GM19025 (cell line): Measurements from ENCODE around the gene OTUD6A.
"Not testable (repeated sequence)": the region's sequence is repeated elsewhere in the genome, so short reads cannot be mapped to it uniquely, and the experiment has no call there.

Experiments used
- ATAC-seq: cut with Tn5 transposase; IDR thresholded peaks from one replicate; pipeline ENCODE4 v1.9.1; 2021; ENCODE audit warnings: mild to moderate bottlenecking, low read depth, moderate library complexity; ENCODE audit not compliant: unreplicated experiment

Gene OTUD6A

DNA sequence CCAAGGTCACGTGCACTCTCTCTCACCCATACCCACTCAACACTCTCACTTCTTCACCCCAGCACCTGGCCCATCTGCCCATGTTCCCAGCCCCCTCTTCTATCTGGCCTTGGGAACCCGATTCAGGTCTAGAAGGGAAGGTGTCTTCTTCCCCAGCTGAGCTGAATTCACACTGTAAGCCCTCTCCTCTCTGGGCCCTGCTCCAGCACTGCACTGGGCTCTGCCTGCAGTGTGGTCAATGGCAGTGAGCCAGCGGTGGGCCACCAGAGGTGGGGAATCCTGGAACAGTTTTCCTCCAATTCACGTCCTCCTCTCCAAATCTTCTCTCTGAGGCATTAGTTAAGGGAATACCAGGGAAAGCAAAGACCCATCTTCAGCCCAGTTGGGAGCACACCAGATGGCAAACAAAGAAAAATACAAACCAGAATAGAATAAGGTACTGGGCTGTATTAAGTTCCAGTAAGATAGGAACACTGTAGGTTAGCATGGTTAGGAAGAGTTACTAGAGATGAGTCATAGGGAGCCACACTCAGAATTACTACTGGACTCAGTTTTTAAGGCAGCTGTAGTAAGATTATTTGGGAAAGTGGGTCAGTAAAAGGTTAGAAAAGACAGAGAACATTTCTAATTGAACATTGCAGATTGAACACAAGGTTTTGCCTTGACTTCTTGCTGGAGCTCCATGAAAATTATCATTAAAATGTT is 17.6 kb upstream of the OTUD6A start:
- no peak for ATAC-seq

DNA sequence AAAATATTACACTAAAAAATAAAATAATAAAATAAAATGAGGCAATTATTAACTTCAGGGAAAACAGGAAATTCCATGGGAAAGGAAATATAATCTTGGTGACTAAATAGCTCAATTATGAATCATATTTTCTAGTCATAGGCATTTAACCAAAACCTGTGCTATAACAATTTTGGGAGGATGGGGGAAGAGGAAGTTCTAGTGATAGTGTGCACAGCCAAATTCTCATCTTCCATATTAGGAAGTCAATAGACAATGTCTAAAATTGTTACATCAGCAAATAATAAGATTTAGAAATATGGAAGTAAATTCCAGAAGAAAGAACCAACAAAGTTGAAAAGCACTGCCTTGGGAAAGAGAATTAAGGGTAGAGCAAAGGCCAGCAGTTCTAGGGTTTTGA is 15.3 kb upstream of the OTUD6A start:
- ATAC-seq, result no peak

DNA sequence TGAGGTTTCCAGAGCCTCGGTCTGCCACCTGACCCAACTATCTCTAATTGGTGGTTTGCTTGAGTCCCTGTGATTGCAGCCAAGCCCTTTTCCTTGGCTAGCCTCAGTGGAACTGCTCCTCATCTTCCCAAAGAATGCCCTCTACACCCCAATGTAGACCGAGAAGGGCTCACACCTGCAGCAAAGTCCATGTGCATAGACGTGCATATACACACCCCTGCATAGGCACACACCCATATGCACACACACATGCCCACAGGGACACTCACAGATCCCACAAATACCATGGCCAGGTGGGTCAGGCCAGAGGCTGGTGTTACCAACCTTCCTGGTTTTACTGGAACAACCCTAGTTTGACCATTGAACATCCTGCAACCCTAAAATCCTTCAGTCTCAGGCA is 12.9 kb upstream of the OTUD6A start:
- no peak for ATAC-seq

DNA sequence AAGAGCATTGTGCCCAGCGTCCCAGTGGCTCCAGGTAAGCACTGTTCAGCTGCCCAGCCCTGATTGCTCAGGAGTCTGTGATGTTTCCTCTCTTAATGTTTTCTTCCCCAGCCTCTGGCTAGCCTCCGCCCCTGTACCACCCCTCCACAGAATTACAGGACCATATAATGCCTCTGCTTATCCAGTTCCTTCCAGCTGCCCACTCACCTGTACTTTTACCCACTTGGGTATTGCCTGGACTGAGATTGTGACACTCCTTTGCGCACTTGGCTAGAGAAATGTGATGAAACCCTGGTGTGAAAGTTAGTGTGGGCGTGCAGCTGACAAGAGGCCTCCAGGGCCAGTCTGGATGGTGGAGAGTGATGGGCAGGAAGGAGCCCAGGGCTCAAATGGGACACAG is 12.3 kb upstream of the OTUD6A start, which contains the start of gene AWAT2:
TSS of gene AWAT2 (minus strand) at position 14 of the 400 bp plus-strand sequence. CDS start at position 8, 6 bp downstream.
- no peak for ATAC-seq

DNA sequence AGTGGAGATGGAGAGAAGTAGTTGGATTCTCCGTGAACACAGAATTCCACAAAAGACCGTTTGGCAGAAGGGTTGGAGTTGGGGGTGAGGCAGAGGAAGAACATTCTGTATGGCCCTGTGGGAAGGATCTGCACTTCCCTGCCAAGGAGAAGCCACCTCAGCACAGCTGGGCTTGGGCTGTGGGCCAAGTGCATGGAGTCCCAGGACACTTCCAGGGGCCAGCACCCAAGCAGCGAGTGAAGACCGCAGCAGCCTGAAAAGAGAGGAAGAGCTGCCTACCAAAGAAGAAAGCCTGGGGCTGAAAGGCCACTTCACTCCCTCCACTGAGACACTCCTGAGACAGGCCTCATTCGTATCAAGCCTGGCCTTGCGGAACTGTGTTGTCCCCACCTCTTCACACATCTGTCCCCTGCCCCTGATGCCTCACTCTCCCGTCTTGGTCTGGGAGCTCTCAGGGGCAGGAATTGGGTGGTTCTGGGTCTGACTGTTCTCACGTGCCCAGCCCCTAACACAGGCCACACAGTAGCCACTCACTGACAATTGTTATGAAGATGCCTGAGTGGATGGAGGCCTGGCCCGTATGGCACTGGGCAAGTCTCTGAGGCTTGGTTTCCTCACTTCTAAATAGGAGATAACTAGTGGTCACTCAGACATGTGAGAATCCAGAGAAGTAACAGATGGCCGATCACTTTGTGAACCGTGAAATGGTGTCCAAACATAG is 9.2 kb upstream of the OTUD6A start:
- ATAC-seq, result no peak

DNA sequence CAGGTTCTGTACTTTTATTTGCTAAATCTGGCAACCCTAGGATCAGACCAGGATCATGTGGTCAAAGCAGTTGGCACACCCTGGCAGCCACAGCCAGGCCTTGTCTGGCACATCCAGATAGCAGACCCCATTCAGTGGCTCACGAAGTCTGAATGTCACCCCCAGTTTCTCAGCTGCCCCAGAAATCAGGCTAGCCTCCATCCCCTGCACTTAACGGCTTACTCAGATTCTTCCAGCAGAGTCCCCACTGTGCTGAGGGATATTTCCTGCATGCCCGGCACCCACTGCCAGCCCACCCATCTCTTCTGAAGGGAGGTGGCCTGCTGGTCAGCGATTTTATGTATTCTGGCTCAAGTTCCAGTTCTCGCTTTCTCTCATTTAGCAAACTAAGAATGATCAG is 7.9 kb upstream of the OTUD6A start:
- no peak for ATAC-seq

DNA sequence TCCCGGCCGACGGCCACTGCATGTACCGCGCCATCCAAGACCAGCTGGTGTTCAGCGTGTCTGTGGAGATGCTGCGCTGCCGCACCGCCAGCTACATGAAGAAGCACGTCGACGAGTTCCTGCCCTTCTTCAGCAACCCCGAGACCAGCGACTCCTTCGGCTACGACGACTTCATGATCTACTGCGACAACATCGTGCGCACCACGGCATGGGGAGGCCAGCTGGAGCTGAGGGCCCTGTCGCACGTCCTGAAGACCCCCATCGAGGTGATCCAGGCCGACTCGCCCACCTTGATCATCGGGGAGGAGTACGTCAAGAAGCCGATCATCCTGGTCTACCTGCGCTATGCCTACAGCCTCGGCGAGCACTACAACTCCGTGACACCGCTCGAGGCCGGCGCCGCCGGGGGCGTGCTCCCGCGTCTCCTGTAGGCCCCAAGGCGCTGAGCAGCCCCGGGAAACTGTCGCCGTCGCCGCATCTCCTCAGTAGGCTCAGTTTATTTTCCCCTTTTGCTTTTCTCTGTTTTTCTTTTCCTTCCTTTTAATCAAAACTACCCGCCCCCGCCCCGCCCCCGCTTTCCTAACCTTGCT is 799 bp downstream of the OTUD6A start:
- ATAC-seq, result no peak

DNA sequence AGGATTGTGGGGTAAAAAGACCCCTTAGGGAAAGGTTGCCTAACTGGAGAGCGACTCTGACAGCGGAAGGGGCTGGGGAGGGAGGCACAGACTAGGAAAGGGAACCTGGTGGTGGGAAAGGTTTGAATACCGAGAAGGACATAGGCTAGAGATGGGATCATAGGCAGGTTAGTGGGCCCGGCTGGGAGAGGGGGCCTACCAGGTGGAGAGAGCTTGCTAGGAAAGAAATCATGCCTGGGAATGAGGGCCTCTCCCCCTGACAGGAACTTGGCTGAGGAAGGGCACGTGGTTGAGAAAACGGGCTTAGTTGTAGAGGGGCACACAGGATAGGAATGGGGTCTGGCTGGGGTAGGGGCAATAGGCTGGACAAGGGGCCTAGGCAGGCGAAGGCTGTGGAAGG is 4.4 kb downstream of the OTUD6A start:
- ATAC-seq, result no peak

DNA sequence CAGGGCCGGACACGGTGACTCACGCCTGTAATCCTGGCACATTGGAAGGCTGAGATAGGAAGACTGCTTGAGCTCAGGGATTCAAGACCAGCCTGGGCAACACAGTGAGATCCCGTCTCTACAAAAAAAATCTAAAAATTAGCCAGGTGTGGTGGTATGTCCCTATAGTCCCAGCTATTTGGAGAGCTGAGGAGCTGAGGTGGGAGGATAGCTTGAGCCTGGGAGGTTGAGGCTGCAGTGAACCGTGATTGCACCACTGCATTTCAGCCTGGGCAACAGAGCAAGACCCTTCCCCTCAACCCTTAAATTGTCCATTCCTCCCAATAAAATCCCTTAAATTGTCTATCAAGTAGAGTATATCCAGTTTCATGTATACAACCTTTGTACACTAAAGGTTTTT is 17.0 kb downstream of the OTUD6A start:
- no peak for ATAC-seq

DNA sequence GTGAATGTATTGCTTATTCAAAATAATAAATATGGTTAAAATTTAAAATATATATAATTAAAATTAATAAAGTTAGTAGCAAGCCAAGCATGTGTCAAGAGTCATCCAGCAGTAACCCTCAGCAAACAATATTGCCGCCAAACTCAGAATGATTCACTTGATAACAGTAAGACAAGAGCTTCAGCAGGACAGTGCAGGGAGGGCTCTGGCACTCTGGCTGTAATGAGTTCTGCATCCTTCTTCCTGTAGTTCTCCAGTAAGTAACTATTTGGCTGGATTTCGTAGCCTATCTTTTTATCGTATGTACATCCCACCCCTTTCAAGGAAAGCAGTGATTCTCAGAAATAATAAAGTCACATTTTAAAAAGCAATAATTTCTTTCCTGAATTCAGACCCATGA is 17.6 kb downstream of the OTUD6A start:
- ATAC-seq, result no peak

DNA sequence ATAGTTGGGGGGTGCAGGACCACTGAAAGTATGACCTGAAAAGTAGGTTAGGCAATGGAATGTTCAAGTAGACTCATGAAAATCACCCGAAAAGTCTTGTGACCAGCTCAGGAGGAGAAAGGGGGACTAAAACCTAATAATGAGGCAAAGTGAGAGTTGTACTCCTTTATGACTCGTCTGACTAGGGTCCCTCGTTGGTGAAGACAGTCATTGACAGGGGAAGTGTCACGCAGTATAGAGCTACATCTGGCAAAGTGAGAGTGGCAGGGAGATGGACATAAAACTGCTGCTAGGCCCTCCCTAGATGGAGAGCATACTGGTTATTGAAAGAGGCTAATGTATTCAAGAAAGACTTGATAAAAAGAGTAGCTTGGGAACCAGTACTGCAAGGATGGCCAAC is 20.5 kb downstream of the OTUD6A start:
- no peak for ATAC-seq

DNA sequence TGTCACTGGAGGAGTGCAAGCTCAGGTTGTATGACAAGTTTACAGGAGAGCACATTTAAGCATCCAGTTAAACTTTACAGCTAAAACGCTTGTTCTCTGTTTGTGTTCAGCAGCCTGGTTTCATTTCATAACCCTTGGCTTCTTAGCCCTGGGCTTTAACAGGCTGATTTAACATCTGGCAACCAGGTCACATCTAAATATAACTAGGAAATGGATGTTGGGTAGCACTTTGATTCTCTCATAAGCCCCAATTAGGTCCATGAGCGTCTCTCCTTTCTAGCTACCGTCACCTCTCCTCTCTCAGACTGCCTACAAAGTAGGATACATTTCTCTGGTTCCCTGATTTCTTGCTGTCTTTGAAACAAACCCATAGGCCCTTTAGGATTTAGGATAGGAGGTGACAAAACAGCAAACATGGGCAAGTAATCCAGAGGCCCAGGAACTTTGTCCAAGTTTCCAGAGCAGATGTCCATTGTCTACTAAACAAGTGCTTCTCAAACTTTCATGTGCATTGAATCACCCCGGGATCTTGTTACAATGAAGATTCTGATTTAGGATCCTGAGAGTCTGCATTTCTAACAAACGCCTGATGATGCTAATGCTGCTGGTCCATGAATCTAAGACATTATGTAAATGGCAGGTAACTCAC is 22.5 kb downstream of the OTUD6A start:
- no peak for ATAC-seq

DNA sequence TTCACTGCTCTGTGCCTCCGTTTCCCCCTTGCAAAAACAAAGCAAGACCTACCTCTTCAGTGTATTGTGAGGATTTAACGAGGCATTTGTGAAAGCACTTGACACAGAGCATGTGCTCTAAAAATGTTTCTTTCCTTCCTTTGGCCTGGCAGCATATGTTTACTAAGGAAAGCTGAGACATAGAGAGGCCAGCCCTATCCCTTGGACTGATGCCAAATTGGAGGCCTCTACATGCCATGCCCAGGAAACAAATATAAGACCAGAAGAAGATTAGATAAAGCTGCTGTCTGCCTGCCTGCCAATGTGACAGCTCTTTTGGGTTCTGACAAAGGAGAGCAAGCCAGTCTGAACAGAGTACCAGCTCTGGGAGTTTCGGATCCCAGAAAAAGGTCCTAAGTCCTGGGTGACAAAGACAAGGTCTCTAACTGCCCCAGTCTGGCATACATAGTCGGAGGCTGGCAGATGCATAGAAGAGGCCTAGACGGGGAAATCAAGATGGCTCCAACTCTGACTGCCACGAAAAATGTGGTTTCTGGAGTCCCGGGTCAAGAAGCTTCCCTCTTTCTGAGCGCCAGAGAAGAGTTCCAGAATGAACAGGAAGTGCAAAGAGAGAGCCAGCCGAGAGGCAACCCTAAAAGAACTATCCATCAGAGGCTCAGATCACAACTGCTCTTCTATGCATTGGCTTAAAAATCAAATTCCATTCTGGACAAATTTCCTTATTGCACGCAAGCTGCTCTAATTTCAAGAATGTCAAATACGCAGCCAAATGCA is 25.8 kb downstream of the OTUD6A start:
- no peak for ATAC-seq

DNA sequence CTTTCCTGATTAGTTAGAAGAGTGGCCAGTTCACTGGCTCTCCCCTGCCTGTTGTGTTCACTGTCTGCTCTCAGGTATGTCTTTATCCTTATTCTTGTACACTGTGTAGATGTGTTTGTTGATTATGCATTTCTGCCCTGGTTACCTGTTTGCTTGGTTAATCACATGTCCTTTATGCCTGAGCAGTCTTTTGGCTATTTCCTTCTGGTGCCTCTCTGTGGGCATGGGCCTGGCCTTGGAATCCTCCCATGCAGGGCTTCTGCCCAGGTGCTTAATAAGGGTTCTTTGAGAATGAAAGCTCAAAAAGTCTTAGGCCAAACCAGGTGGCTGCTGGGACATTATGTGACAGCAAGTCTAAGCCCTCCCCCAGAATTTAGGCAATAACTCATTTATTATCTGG is 26.5 kb downstream of the OTUD6A start:
- no peak for ATAC-seq

DNA sequence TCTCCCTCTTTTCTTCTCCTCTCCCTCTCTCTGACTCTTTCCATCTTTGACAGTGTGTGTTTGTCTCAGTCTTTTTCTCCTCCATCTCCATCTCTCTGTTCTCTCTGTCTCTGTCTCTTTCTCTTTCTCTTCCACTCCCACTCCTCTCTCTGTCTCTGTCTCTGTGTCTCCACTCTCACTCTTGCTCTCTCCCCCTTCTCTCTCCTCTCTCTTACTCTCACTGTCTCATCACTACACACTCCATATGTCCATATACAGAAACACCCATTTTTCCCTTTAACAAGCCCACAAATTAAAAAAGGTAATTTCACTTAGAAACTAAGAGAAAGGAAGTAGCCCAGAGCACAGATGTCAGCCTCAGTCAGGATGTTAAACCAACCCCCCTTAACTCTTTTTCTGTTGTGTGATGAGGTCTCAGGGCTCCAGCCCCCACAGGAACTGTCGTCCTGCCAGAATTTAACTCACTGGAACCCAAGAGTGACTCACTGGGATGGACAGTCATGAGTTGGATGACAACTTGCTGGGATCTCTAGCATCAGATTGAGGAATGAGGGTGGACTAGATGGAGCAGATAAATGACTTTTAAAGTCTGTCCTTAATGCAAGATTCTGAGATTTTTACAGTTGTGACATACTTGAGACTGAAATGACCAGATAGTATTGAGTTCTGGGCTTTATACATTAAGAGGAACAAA is 27.5 kb downstream of the OTUD6A start:
- ATAC-seq, result no peak

DNA sequence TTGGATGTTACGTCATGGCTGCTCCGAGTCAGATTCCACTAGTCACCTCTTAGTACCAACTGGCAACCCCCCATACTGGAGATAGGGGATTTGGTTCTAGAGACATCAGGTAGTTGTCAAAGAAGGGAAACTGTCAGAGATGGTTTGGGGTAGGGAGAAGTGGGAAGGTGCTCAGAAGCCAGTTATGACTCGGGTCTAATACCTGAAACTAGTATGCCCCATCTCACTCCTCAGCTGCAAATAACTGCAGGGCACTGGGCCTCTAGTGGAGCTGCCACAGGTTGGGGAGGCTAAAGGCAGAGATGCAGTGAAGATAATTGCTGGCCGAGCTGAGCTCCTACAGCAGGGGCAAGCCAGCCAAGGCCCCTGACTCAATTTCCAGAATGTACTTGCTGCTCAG is 30.0 kb downstream of the OTUD6A start:
- no peak for ATAC-seq

DNA sequence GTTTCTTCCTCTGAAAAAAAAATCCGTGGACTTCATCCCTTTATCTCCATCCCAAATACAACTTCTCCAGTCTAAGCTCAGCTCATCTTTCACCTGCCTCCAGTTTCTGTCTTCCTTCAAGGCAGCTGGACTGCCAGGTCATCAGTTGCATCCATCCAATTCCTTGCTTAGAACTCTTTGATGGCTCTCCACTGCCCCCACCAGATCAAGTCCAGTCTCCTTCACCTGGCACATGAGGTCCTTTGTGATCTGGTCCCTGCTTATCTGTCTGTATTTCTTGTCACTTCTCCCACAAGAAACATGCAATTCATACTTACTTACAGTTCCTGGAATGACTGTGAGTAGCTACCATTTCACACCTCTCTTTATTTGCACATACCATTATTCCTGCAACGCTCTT is 33.8 kb downstream of the OTUD6A start:
- no peak for ATAC-seq

DNA sequence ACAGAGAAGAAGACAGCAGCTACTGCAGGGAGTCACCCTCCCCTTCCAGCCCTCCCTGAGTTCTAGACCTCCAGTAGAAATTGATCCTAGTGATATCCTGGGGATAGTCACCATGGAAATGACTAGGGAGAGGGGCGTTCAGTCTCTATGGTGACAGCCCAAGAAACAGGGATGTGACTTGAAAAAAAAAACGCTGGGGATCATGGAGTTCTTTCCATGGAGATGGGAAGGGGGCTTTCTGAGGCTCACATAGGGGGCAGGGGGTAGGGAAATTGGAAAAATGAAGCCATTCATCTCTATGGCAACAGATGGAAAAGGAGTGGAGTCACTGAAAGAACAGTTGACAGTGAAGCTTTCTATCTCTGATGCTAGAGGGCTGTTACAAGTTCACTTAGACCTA is 43.0 kb downstream of the OTUD6A start:
- ATAC-seq, result no peak

DNA sequence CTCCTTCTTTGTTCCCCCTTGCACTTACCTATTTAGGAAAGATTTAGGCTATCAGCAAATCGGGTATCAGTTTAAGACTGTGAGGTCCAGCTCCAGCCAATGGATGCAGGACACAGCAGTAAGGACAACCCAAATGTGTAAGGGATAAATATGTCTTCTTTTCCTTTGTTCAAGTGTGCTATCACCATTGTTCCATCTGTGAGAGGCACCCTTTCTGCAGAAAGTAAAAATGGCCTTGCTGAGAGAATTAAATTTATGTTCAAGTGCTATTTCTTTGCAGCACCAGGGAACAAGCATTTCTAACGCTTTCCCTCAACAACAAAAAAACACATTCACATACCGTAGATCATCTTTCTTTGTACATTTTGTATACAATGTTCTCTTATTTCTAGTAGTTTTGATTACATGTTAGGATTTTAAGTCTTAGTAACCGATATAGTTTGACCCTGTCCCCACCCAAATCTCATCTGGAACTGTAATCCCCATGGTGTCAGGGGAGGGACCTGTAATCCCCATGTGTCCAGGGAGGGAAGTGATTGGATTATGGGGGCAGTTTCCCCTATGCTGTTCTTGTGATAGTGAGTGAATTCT is 49.3 kb downstream of the OTUD6A start:
- not testable (repeated sequence) for ATAC-seq
